GM18519 (cell line): ENCODE results near the gene SLC47A1.

Experiments
- ATAC-seq: cut with Tn5 transposase; IDR thresholded peaks from one replicate; pipeline ENCODE4 v1.9.1; 2021; ENCODE audit warnings: mild to moderate bottlenecking, moderate library complexity; ENCODE audit not compliant: unreplicated experiment, low FRiP score

SLC47A1 gene

DNA sequence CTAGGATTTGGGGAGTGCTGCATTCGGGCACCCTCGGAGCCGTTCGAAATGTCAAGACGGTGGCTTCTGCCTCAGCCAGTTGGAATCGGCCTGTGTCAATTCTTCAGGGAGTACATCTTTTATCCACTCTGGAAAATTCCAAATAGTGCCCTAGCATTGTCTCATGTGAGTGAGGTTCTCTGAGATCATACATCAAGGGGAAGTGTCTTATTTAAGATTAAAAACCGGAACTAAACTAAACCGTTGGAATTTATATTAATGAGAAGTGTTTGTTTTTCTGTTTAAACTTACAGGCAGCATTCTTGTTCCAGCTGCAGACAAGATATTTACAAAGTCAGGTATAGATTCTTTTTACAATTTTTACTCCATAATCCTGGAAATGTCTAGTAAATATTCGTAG, 56.8 kb downstream of the SLC47A1 start:
- no peak for ATAC-seq

DNA sequence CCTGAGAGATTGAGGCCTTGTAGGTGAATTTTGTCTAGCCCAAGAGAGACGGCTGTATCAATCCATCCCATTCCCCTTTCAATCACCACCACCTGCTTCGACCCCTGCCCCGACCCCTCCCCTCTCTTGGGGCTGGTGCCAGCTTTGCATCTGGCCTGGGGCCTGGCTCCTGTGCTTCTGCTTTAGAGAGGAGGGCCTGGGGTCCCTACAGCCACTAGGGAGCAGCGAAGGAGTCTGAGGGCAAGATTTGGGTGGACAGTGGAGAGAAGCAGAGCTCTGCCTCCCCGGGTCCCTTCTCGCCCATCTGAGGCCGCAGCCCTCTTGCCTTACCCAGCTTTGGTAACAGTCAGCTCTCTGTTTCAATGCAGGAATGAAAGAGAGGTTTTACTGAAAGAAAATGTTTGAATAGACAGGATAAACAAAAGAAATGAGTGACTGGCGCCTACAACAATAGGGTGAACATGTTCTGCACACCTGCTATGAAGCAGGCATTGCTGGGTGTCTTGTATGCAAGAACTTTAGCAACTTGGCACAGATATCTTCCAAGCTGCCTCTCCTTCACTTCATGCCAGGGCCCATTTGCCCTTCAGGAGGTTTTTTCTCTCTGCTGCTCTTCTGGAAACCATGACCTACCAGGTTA, 57.4 kb downstream of the SLC47A1 start:
- ATAC-seq: no peak

DNA sequence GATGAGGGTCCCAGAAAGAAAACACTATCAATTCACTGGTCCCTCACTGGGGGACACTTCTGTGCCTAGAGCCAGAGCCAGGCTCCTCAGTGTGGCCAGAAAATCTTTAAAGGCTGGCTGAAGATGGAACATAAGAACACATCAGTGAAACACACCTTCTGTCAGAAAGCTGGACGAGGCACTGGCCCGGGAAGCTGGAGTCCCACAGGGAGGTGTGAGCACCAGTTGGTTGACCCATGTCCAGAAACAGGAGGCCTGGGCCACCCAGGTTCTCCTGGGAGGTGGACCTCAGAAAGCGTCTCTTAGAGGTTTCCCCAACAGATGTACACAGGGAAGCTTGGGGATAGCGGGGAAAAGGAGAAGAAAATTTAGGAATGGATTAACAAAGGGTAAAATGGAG, 58.7 kb downstream of the SLC47A1 start:
- ATAC-seq: no peak

DNA sequence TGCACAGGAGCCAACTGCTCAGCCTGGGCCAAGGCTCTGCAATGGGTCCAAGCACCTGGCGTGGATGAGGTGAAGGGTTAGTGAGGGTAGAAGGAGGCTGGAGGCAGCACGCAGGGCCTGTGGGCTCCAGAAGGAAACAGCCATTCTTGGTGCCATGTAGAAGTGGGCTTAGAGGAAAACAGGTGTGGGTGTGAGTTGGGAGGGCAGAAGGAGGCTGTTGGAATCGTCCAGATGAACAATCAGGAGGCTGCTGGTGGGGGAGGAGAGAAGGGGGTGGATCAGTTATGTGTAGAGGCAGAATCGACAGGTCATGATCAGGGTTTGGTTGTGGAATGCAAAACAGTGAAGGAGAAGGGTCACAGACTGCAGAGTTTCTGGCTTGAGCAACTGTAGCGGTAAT, 63.2 kb downstream of the SLC47A1 start:
- no peak for ATAC-seq

DNA sequence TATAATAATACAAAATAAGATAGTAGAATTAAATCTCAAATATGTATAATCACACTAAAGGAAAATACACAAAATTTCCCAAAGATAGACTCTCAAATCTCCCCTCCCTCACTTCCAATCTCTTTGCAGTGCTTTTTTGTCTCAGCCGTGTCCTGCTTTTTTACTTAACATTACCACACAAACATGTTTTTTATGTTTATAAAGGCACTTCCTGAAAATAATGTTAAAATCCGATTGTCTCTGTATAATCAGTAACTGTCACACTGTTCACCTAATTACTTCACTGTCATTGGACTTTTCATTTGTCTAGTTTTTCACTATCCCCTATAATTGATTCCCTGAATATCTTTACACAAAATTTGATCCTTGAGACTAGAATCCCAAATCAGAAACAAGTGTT, 76.7 kb downstream of the SLC47A1 start:
- ATAC-seq: no peak

DNA sequence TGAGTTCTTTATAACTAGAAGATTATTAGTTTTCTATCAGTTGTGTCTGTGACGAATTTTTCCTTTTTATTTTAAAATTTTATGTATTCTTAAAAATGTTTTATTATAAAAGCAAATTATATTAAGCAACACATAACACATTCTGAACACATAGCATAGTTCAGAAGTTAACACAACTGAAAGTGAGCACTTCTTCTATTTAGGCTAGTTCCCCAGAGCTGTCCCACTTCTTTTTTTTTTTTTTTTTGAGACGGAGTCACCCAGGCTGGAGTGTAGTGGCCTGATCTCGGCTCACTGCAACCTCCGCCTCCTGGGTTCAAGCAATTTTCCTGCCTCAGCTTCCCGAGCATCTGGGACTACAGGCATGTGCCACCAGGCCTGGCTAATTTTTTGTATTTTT, 77.2 kb downstream of the SLC47A1 start:
- no peak for ATAC-seq

GRCh38 chr17:19613979-19614378, 80.3 kb downstream of the SLC47A1 start:
- no peak for ATAC-seq

DNA sequence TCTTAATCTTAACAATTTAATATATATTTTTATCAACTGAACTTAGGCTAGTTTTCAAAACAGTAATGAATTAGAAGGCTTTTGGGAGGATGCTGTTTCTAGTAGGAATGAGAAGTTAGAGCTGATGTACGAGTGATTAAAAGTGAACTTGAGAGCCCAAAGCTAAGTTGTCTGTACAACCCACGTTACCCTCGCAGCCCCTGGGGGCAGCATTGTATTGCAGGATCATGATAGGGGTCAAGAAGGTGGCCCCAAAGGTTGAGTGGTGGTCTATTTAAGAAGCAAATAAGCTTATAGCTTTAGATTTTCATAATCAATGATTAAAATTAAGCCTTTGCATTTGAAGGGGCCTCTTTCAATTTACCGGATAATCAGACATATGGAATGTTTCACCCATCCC, 81.2 kb downstream of the SLC47A1 start:
- no peak for ATAC-seq

GRCh38 chr17:19618015-19618414, 84.4 kb downstream of the SLC47A1 start:
- ATAC-seq: no peak

DNA sequence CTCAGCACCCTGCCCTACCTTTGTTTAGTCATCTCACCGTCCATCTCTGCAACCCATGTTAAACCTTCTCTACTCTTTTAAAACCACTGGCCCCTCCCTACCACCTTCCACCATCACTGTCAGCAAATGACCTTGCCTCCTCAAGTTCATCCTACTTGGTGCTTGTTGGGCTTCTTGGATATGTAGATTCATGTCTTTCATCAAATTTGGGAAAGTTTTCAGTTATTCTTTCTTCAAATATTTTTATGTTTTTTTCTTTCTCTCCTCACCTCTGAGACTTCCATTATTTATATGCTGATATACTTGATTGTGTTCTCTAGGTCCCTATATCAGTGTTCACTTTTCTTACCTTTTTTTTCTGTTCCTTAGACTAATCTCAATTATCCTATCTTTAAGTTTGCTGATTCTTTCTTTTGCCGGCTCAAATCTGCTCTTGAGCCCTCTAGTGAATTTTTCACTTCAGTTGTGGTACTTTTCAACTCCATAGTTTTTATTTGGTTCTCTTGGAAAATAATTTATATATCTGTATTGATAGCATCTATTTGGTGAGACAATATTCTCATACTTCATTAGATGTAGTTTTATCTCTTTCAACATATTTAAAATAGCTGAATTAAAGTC, 86.2 kb downstream of the SLC47A1 start:
- ATAC-seq: no peak

DNA sequence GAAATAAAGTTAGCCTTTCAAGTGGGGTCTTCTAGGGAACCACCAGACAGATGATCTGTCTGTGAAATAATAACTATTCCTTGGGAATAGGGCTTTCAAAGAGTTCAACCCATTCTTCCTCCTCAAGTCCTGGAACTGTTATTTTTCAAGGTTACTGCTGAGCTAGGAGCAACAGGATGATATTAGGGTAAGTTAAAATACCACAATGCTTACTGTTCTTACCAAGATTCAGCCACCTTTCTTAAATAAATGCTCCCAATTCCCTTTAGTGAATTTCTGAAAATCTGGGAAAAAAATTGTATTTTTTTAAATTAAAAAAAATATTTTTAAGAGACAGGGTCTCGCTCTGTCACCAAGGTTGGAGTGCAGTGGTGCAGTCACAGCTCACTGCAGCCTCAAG, 88.0 kb downstream of the SLC47A1 start:
- ATAC-seq: no peak

GRCh38 chr17:19626079-19626478, 92.4 kb downstream of the SLC47A1 start:
- ATAC-seq: no peak
